NCI-H748 (cell line): Measurements from ENCODE around the gene PSME3IP1.
"Not testable (repeated sequence)": the region's sequence is repeated elsewhere in the genome, so short reads cannot be mapped to it uniquely, and the experiment has no call there.

Source experiments
- DNase-seq: peaks from one replicate; lab custom pipeline; 2025; ENCODE audit not compliant: unreplicated experiment; lab: John Stamatoyannopoulos, UW

Gene PSME3IP1, protein sequence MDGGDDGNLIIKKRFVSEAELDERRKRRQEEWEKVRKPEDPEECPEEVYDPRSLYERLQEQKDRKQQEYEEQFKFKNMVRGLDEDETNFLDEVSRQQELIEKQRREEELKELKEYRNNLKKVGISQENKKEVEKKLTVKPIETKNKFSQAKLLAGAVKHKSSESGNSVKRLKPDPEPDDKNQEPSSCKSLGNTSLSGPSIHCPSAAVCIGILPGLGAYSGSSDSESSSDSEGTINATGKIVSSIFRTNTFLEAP

DNA sequence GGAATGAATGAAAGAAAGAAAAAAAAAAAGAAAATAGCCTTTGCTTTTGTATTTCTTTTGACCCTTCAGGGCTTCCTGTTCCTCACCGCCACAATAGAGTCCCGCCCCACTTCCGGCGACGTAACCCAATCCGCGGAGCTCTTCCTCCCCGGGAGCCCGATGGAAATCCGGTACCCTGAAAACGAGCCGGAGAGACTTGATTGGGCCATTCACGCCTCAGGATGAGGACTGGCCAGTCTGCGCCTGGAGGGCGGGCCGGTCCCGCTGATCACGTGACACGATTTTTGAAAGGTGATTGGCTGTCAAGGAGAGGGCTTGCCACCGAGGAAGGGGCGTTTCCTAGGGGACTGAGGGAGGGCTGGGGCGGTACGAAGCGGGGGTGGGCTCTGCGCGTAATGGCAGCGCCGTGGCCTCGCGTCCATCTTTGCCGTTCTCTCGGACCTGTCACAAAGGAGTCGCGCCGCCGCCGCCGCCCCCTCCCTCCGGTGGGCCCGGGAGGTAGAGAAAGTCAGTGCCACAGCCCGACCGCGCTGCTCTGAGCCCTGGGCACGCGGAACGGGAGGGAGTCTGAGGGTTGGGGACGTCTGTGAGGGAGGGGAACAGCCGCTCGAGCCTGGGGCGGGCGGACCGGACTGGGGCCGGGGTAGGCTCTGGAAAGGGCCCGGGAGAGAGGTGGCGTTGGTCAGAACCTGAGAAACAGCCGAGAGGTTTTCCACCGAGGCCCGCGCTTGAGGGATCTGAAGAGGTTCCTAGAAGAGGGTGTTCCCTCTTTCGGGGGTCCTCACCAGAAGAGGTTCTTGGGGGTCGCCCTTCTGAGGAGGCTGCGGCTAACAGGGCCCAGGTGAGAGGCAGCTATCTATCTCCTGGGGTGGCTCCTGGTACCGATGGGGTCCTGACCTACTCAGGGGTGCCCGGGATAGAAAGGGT lies at the start of gene PSME3IP1, which contains the start of gene RSPRY1:
Gene PSME3IP1 (minus strand): TSS at position 95 of the 927 bp plus-strand sequence. CDS start 12,185 bp downstream, outside the sequence.
Gene RSPRY1 (plus strand): TSS at position 385 of the 927 bp plus-strand sequence. CDS start 18,330 bp downstream, outside the sequence.
- DNase-seq, result peak; percentile 97

DNA sequence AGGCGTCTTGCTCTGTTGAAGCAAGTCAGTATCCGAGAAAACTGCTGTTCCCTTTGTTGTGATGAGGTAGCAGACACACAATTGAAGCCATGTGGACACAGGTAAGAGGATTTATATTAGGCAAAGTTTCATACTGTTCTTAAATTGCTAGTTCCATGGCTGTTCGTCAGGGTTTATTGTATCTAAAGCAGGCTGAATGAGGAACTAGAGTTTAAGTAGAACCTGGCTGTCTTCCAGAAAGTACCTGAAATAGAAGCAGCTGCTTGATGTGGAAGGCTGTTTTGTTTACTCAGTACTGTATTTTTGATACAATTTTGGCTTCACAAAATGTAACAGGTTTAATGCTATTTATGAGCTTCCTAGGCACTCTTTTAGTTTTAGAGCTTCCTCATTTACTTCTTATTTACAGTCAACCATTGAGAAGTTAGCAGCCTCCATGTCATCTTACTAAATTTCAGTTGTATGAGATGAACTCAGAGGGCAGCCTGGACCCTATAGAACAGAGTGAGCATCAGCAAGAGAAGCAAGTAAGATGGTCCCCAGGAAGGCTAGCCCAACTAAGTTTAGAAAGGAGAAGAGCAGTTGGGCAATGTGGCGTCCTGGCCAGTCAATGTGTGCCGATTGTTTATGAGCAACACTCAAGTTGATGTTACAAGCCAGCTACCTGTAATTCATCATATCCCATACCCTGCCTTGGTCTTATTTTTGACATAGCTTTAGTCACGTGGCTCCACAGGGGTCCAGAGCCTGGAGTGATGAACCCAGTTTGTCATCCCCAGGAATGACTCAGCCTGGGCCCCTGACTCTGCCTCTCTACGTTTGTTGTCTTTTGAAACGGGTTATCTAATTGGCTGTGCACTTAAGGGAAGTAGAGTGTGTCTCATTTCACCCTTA lies 49.5 kb upstream of the PSME3IP1 start:
- DNase-seq, result peak; percentile 35

DNA sequence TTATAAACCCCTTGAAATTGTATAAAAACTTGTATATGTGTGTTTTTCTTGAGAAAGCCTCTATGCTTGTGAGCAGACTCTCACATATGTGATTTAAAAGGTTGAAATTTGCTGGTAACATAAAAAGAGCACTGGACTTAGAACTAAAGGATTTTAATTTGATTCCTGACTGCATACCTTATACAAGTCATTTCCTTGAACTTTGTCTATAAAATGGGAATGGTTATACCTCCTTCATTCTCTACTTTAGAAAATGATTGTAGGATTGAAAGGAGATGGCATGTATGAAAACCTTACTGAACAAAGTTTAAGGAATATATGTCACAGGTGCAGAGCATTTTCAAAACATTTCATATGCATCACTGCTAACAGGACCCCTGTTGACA lies 48.9 kb upstream of the PSME3IP1 start:
- DNase-seq, result no peak

DNA sequence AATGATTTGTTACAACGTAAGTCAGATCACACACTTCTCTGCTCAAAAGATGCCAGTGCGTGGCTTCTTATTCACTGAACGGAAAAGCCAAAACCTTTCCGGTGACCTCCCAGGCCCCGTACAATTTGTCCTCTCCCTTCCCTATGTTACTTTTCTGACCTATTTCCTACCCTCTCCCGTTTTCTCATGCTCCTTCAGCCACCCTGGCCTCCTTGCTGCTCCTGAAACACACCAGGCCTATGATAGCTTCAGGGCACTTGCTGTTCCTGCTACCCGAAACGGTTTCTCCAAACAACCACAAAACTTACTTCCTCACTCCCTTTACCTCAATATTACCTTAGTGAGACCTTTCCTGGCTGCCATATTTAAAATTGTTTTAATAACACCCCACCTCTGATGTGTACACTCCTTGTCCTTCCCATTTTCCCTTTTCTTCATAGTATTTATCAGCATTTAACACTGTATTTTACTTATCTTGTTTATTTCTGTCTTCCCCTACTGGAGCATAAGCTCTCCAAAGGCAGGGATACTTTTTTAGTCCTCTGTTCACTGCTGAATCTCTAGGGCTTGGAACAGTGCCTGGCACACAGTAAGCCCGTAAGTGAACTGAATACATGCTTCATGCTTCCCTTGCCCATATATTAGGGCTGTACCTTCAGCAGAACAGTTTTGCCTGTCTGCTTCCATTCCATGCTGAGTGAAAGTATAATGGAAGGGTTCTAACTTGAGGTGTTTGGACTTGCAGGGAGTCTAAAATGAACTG lies 48.3 kb upstream of the PSME3IP1 start:
- no peak for DNase-seq

DNA sequence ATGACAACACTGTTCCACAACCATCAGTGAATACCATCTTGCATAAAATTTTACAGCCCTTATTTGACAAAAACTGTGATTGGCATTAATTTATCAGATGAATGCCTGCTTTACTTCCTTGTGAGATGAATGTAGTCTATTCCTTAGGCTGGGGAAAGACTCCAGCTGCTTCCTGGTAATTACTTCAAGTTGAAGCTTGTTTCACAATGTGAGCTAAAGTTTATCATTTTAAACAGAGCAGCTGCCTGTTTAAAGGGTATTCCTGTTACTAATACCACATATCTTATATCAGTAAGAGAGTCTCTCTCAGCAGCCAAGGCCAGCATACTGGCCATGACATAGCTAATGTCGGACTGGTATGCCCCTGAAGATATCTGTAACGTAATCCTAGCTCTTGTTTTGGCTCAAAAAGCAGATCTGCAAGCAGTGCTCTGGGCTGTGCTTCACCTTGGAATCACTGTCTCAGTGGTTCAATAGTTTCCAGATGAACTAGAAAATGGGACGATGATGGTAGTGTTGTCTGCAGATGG lies 46.0 kb upstream of the PSME3IP1 start:
- no peak for DNase-seq

DNA sequence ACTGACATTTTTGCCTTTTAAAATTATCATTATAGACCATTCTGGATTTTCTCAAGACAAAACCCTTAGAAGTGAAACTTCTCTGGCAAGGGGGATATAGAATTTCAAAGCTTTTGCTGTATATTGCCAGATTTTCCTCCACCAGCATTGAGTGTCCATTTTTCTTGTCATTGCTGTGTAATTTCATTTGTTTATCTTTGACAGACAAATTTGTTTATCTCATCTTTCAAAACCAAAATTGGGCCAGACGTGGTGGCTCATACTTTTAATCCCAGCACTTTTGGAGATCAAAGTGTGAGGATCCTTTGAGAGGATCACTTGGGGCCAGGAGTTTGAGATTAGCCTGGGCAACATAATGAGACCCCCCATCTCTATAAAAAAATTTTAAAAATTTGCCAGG lies 43.2 kb upstream of the PSME3IP1 start:
- no peak for DNase-seq

DNA sequence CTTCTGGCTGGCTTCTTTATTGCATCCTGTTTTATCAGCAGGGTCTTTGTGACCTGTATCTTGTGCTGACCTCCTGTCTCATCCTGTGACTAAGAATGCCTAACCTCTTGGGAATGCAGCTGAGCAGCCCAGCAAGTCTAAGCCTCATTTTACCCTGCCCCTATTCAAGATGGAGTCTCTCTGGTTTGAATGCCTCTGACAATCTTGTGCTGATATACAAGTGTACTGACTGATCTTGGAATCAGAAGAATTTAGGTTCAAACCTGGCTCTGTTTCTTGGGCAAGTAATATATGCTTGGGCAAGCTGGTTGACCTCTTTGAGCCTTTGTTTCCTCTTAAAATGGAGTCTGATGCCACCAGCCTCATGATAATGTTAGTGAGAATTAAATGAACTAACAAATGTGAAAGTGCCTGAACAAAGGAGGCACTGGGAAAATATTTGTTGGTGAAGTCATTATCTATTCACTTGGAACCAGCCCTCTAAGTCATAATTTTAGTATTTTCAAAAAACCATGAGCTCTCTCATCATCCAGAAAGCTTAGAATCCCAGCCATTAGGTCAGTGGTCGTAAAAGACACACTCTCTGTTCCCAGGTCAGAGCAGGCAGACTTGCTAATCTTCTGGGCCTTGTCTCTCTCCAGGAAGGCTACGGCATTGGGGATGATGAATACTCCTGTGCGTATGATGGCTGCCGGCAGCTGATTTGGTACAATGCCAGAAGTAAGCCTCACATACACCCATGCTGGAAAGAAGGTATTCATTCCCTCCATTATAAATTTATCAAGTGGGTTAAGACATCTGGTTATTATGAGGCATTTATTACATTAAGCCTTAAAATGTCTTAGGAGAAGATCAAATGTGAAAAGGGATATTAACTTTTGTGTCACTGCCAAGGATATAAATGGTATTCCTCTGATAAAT lies 41.1 kb upstream of the PSME3IP1 start:
- DNase-seq, result no peak

DNA sequence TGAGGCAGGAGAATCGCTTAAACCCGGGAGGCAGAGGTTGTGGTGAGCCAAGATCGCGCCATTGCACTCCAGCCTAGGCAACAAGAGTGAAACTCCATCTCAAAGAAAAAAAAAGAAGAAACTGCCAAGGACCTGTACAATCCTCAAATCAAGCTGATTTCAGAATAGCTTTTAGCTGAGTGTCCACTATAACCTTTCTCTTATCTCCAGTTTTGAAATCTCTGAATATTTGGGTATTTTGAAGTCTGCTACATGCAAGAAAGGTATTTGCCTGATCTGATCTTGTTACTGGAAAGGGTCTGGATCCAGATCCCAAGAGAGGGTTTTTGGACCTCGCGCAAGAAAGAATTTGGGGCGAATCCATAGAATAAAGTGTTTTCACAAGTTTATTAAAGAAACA lies 40.1 kb upstream of the PSME3IP1 start:
- DNase-seq, result no peak

DNA sequence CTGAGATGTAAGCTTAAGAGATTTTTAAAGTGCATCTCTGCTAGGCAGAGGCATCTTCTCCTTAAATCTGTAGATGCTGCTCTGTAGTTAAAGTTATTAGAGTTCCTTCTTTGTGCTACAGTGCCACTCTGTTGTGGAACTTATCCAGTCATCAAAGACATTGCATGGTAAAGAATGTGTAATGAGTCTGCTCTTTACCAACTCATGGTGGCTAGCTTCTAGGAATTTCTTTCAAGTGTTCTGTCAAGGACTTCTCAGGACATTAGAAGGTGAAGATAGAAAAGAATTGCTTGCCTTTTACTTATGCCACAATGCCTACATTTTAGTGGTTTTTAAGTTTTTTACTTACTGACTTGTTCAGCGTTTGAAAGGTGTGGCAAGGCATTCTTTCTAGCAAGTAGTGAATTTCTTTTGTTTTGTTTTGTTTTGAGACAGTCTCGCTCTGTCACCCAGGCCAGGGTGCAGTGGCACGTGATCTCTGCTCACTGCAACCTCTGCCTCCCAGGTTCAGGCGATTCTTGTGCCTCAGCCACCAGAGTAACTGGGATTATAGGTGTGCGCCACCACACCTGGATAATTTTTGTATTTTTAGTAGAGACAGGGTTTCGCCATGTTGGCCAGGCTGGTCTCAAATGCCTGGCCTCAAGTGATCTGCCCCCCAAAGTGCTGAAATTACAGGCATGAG lies 39.0 kb upstream of the PSME3IP1 start:
- DNase-seq, result no peak

DNA sequence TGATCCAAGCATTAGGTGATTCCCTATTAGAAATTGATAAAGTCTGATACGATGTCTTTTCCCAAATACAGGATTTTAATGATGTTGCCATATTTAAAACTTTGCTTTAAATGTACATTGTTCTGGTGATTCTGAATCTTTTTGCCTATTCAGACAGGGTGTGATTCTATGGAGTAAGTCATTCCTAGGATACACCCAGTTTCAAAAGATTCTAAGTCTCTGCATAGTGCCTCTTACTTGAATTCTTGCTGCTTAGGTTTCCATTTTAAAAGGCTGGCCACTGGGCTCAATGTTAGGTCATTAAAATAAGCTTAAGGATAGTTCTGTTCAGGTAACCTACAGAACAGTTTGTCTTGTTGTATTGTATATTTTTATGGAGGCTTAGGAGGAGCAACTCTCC lies 37.2 kb upstream of the PSME3IP1 start:
- DNase-seq, result no peak

DNA sequence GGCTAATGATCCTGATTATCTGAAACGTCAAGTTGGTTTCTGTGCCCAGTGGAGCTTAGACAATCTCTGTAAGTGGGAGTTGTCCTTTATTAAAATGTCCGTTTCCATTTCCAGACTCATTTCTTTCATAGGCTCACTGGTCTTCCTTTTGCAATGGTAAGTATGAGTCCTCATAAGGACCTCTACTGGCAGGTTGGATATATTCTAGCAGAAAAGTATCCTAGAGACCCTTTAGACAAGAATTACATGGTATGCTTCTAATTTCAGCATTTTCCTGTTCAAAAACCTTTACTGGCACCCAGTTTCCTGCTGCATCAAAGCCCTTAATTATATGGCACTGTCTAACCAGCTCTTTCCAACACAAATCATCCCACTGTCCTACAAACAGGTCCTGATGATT lies 31.1 kb upstream of the PSME3IP1 start:
- DNase-seq, result no peak

DNA sequence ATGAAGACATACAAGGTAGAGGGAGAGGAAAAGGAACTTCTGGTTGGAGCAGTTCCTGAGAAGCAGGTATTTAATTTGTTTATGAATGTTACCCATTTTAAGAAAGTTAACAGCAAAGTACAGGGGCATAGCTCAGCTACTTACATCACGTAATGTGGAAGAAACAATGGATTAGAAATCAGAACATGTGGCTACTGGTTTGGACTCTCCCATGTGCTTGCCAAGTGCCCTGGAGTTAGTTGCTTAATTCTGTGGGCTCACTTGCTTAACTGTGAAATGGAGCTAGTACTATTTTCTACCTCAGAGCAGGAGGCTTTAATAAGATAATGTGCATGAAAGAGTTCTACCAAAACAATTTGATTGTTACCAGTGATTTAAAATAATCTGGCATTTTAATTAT lies 27.6 kb upstream of the PSME3IP1 start:
- DNase-seq, result no peak

DNA sequence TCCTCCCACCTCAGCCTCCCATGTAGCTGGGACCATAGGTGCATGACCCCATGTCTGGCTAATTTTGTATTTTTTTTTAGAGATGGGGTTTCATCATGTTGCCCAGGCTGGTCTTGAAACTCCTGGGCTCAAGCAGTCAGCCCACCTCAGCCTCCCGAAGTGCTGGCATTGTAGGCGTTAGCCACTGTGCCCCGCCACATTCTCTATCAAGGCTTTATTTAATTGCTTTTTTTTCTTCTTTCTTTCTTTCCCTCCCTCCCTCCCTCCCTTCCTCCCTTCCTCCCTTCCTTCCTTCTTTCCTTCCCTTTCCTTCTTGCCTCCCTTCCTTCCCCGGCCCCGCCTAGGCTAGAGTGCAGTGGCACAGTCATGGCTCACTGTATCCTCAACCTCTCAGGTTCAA lies 23.9 kb upstream of the PSME3IP1 start:
- no peak for DNase-seq

DNA sequence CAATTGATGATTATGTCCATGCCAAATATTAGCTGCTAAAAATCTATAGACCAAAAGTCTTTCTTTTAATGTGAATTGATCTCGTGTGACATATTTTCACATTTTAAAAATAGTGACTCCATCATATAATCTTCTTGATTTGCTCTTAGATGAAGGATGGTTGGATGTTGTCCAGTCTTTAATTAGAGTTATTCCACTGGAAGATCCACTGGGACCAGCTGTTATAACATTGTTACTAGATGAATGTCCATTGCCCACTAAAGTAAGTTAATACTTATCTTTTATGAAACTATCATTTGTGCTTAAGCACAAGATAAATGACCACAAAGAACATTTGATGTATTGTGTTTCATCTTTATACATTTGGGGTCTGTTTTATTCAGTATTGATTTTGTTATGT lies 23.1 kb upstream of the PSME3IP1 start:
- no peak for DNase-seq

DNA sequence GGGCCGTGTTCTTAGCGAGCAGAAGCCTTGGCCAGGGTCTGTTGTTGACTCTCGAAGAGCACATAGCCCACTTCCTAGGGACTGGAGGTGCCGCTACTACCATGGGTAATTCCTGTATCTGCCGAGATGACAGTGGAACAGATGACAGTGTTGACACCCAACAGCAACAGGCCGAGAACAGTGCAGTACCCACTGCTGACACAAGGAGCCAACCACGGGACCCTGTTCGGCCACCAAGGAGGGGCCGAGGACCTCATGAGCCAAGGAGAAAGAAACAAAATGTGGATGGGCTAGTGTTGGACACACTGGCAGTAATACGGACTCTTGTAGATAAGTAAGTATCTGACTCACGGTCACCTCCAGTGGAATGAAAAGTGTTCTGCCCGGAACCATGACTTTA lies 18.8 kb upstream of the PSME3IP1 start:
- DNase-seq, result no peak

DNA sequence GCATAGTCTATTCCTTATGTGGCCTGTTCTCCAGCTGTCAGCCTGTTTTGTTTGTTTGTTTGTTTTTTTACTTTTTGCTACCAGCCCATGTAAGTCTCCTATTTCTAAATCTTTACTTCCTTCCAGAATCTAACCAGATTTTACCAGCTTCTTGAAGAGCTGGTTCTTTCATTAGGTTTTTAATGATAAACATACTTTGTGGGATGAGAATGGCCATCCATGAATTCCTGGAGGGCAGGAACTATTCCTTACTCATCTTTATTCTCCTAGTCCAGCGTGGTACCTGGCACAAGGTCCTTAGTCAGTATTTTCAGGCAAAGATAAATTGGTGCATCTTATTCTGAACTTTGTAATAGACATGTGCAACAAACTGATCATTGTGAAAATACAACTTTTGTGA lies 17.6 kb upstream of the PSME3IP1 start:
- DNase-seq, result no peak

DNA sequence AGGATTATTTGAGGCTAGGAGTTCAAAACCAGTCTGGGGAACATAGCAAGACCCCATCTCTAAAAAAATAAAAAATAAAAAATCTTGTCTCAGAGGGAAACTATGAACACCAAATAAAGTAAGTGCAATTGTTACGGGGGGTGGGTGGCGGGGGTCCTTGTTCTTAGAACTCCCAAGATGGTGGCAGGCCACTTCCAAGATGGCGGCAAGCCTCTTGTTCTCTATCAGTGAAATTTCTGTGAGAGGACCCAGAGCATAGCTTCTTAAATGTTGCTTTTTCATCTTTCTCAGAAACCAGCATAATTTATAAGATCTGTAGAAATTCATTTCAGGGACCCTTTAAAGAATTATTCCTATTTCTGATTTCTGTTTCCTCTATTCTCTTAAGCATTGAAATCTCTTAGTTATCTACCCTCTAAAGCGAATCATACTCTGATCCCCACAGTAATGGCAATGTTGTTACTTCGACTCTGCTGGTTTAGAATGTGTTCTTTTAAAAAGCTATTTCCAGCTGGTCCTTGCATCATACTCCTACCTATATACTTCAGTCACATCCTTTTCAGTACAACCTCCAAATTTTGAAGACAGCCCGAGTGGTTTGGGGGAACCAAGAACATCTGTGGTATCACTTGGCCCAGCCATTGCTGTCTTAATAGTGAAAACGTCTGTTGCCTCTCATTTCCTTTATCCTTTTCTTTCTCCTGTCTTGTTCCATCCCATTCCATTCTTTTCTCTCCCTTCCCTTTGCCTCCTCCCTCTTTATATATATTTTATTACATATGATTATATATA lies 16.5 kb upstream of the PSME3IP1 start:
- DNase-seq, result no peak

DNA sequence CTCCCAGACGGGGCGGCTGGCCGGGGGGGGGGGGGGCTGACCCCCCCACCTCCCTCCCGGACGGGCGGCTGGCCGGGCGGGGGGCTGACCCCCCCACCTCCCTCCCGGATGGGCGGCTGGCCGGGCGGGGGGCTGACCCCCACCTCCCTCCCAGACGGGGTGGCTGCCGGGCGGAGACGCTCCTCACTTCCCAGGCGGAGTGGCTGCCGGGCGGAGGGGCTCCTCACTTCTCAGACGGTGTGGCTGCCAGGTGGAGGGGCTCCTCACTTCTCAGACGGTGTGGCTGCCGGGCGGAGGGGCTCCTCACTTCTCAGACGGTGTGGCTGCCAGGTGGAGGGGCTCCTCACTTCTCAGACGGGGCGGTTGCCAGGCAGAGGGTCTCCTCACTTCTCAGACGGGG lies 15.1 kb upstream of the PSME3IP1 start:
- not testable (repeated sequence) for DNase-seq
